WTC11 (cell line): ENCODE measurements around the gene MYO1H.

Experiments
- CREM ChIP-seq: sonication (generic); formaldehyde crosslinking; IDR thresholded peaks from 2 replicates; pipeline ENCODE4 v1.8.1; 2022; ENCODE audit warnings: mild to moderate bottlenecking, missing genetic modification reagents, moderate library complexity
- ESRRA ChIP-seq: sonication (generic); formaldehyde crosslinking; IDR thresholded peaks from 2 replicates; pipeline ENCODE4 v1.8.1; 2022; ENCODE audit warnings: mild to moderate bottlenecking, missing genetic modification reagents, borderline replicate concordance
- FOXJ3 ChIP-seq: sonication (generic); formaldehyde crosslinking; IDR thresholded peaks from 2 replicates; pipeline ENCODE4 v1.9.0; 2021; ENCODE audit warnings: missing genetic modification reagents, mild to moderate bottlenecking, borderline replicate concordance
- FOXK1 ChIP-seq: sonication (generic); formaldehyde crosslinking; IDR thresholded peaks from 2 replicates; pipeline ENCODE4 v1.8.0; 2022; ENCODE audit warnings: mild to moderate bottlenecking, moderate library complexity, missing genetic modification reagents
- GABPB1 ChIP-seq: sonication (generic); formaldehyde crosslinking; IDR thresholded peaks from 2 replicates; pipeline ENCODE4 v1.8.1; 2023; ENCODE audit warnings: mild to moderate bottlenecking, missing genetic modification reagents
- KAT7 ChIP-seq: sonication (generic); formaldehyde crosslinking; IDR thresholded peaks from 2 replicates; pipeline ENCODE4 v1.8.1; 2023; ENCODE audit warnings: missing genetic modification reagents, mild to moderate bottlenecking, borderline replicate concordance
- ZNF263 ChIP-seq: sonication (generic); formaldehyde crosslinking; IDR thresholded peaks from 2 replicates; pipeline ENCODE4 v1.8.1; 2022; ENCODE audit warnings: low read depth, mild to moderate bottlenecking, moderate library complexity, missing genetic modification reagents
- ZNF396 ChIP-seq: fragments of 250-450 bp; sonication (Bioruptor Pico); IDR thresholded peaks from 2 replicates; pipeline ENCODE4 v1.8.0; 2021; ENCODE audit warnings: mild to moderate bottlenecking, moderate library complexity, borderline replicate concordance
- TF ChIP-seq, protein P1 (sequence below): sonication (generic); formaldehyde crosslinking; IDR thresholded peaks from 2 replicates; pipeline ENCODE4 v1.8.1; 2023; ENCODE audit warnings: mild to moderate bottlenecking, missing genetic modification reagents
- TF ChIP-seq, protein P2 (sequence below): fragments of 200-600 bp; IDR thresholded peaks from 2 replicates; pipeline ENCODE4 v1.8.0; 2022; ENCODE audit warnings: antibody characterized with exemption
- TF ChIP-seq, protein P3 (sequence below): fragments of 250-450 bp; sonication (Bioruptor Pico); IDR thresholded peaks from 2 replicates; pipeline ENCODE4 v1.9.0; 2021; ENCODE audit warnings: mild to moderate bottlenecking
- TF ChIP-seq, protein P4 (sequence below): sonication (generic); formaldehyde crosslinking; IDR thresholded peaks from 2 replicates; pipeline ENCODE4 v1.8.1; 2023; ENCODE audit warnings: mild to moderate bottlenecking, moderate library complexity, missing genetic modification reagents
- TF ChIP-seq, protein P5 (sequence below): sonication (generic); formaldehyde crosslinking; IDR thresholded peaks from 2 replicates; pipeline ENCODE4 v1.8.0; 2022; ENCODE audit warnings: mild to moderate bottlenecking, missing genetic modification reagents
- TF ChIP-seq, protein P6 (sequence below): sonication (generic); formaldehyde crosslinking; conservative IDR thresholded peaks from 2 replicates; pipeline ENCODE4 v1.8.1; 2022; ENCODE audit warnings: mild to moderate bottlenecking, missing genetic modification reagents

DNA sequence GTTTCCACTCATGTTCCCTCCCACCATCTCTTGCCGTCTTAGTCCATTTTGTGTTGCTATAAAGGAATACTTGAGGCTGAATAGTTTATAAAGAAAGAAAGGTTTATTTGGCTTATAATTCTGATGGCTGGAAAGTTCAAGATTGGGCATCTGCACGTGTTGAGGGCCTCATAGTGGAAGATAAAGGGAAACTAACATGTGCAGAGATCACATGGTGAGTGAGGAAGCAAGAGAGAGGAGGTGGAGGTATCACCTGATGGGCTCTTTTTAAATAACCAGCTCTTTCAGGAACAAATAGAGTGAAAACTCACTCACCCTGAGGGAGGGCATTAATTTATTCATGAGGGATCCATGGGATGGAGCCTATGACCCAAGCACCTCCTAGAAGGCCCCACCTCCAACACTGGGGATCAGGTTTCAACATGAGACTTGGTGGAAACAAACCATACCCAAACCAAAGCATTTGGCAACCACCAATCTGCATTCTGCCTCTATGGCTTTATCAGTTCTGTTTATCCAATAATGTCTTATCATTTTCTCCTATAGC is 29.5 kb downstream of the MYO1H start:
- TF ChIP-seq, protein P1, sequence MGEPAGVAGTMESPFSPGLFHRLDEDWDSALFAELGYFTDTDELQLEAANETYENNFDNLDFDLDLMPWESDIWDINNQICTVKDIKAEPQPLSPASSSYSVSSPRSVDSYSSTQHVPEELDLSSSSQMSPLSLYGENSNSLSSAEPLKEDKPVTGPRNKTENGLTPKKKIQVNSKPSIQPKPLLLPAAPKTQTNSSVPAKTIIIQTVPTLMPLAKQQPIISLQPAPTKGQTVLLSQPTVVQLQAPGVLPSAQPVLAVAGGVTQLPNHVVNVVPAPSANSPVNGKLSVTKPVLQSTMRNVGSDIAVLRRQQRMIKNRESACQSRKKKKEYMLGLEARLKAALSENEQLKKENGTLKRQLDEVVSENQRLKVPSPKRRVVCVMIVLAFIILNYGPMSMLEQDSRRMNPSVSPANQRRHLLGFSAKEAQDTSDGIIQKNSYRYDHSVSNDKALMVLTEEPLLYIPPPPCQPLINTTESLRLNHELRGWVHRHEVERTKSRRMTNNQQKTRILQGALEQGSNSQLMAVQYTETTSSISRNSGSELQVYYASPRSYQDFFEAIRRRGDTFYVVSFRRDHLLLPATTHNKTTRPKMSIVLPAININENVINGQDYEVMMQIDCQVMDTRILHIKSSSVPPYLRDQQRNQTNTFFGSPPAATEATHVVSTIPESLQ: no peak
- TF ChIP-seq, protein P2, sequence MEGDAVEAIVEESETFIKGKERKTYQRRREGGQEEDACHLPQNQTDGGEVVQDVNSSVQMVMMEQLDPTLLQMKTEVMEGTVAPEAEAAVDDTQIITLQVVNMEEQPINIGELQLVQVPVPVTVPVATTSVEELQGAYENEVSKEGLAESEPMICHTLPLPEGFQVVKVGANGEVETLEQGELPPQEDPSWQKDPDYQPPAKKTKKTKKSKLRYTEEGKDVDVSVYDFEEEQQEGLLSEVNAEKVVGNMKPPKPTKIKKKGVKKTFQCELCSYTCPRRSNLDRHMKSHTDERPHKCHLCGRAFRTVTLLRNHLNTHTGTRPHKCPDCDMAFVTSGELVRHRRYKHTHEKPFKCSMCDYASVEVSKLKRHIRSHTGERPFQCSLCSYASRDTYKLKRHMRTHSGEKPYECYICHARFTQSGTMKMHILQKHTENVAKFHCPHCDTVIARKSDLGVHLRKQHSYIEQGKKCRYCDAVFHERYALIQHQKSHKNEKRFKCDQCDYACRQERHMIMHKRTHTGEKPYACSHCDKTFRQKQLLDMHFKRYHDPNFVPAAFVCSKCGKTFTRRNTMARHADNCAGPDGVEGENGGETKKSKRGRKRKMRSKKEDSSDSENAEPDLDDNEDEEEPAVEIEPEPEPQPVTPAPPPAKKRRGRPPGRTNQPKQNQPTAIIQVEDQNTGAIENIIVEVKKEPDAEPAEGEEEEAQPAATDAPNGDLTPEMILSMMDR: no peak
- TF ChIP-seq ZNF396 (no peak), GABPB1 (CRISPR knock-in tag) (no peak), ZNF263 (CRISPR knock-in tag) (no peak), FOXK1 (CRISPR knock-in tag) (no peak), CREM (CRISPR knock-in tag) (no peak), FOXJ3 (CRISPR knock-in tag) (no peak), KAT7 (CRISPR knock-in tag) (no peak), ESRRA (CRISPR knock-in tag) (no peak)
- TF ChIP-seq, protein P3, sequence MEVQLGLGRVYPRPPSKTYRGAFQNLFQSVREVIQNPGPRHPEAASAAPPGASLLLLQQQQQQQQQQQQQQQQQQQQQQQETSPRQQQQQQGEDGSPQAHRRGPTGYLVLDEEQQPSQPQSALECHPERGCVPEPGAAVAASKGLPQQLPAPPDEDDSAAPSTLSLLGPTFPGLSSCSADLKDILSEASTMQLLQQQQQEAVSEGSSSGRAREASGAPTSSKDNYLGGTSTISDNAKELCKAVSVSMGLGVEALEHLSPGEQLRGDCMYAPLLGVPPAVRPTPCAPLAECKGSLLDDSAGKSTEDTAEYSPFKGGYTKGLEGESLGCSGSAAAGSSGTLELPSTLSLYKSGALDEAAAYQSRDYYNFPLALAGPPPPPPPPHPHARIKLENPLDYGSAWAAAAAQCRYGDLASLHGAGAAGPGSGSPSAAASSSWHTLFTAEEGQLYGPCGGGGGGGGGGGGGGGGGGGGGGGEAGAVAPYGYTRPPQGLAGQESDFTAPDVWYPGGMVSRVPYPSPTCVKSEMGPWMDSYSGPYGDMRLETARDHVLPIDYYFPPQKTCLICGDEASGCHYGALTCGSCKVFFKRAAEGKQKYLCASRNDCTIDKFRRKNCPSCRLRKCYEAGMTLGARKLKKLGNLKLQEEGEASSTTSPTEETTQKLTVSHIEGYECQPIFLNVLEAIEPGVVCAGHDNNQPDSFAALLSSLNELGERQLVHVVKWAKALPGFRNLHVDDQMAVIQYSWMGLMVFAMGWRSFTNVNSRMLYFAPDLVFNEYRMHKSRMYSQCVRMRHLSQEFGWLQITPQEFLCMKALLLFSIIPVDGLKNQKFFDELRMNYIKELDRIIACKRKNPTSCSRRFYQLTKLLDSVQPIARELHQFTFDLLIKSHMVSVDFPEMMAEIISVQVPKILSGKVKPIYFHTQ (CRISPR knock-in tag): no peak
- TF ChIP-seq, protein P4, sequence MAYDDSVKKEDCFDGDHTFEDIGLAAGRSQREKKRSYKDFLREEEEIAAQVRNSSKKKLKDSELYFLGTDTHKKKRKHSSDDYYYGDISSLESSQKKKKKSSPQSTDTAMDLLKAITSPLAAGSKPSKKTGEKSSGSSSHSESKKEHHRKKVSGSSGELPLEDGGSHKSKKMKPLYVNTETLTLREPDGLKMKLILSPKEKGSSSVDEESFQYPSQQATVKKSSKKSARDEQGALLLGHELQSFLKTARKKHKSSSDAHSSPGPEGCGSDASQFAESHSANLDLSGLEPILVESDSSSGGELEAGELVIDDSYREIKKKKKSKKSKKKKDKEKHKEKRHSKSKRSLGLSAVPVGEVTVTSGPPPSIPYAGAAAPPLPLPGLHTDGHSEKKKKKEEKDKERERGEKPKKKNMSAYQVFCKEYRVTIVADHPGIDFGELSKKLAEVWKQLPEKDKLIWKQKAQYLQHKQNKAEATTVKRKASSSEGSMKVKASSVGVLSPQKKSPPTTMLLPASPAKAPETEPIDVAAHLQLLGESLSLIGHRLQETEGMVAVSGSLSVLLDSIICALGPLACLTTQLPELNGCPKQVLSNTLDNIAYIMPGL (CRISPR knock-in tag): no peak
- TF ChIP-seq, protein P5, sequence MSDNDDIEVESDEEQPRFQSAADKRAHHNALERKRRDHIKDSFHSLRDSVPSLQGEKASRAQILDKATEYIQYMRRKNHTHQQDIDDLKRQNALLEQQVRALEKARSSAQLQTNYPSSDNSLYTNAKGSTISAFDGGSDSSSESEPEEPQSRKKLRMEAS (CRISPR knock-in tag): 0 out of 2 replicates have a peak, but pooled peaks have one; percentile 27
- TF ChIP-seq, protein P6, sequence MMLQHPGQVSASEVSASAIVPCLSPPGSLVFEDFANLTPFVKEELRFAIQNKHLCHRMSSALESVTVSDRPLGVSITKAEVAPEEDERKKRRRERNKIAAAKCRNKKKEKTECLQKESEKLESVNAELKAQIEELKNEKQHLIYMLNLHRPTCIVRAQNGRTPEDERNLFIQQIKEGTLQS: no peak
